Endothelial cell of umbilical vein (primary cell): ENCODE measurements around the gene CCDC61. TPM values are rescaled to one million over a fixed set of nuclear protein-coding genes. Genes with fewer than 3 reads are reported as not detected.

ENCODE experiments used
- BruUV-seq: library from RNA; stranded (reverse); fragments of 400-500 nt; replicated peaks from 2 replicates; lab custom pipeline; 2021; lab: Mats Ljungman, UMichigan
- CTCF ChIA-PET: fragments of 300-600, 350-600 bp; sonication (Branson Sonifier 250); formaldehyde crosslinking; loops from one replicate; lab custom pipeline; 2021; ENCODE audit warnings: antibody characterized with exemption, inconsistent platforms; lab: Charles Lee
- POLR2A ChIA-PET: fragments of 300-600, 350-600 bp; sonication (Branson Sonifier 250); formaldehyde crosslinking; loops from one replicate; lab custom pipeline; 2021; ENCODE audit warnings: antibody characterized with exemption, inconsistent platforms; lab: Charles Lee
- DNase-seq: peaks from one replicate; pipeline ENCODE4 v3.0.0-alpha.2; 2011; ENCODE audit warnings: low read depth, low spot score
- FAIRE-seq: peaks from 2 replicates; lab custom pipeline; 2011; peaks lifted over from hg19 to GRCh38; lab: Jason Lieb, UNC
- H2AFZ ChIP-seq: 2 replicates; pipeline ENCODE4 v1.6.0; 2012; ENCODE audit warnings: low read depth, low read length, control low read depth, inconsistent platforms
- H3K27ac ChIP-seq: 2 replicates; pipeline ENCODE4 v1.5.1; 2011; ENCODE audit warnings: low read depth, mild to moderate bottlenecking, control low read depth, low read length, moderate library complexity; ENCODE audit not compliant: insufficient read depth
- H3K27me3 ChIP-seq, 2 experiments: 2 replicates each; pipeline versions ENCODE4 v1.6.0 to v1.6.1; 2011; ENCODE audit warnings: low read length in 2 of 2, mixed read lengths in 1 of 2; ENCODE audit not compliant: control insufficient read depth in 2 of 2, insufficient read depth in 2 of 2
- H3K36me3 ChIP-seq, 2 experiments: 2 replicates in 1 of 2; 3 replicates in 1 of 2; pipeline ENCODE4 v1.5.1; 2011; ENCODE audit warnings: low read length in 2 of 2, mild to moderate bottlenecking in 1 of 2, moderate library complexity in 1 of 2; ENCODE audit not compliant: control insufficient read depth in 2 of 2, insufficient read depth in 2 of 2; ENCODE audit errors: extremely low read depth in 1 of 2
- H3K4me1 ChIP-seq: 3 replicates; pipeline ENCODE4 v1.5.1; 2011; ENCODE audit warnings: mild to moderate bottlenecking, low read length; ENCODE audit not compliant: control insufficient read depth, insufficient read depth; ENCODE audit errors: extremely low read depth
- H3K4me2 ChIP-seq: 2 replicates; pipeline ENCODE4 v1.6.1; 2011; ENCODE audit warnings: low read length, control low read depth, mixed read lengths; ENCODE audit not compliant: insufficient read depth
- H3K4me3 ChIP-seq, 3 experiments: fragments of 200-600 bp in 1 of 3; sonication (generic), shearing (Covaris generic) in 1 of 3; replicated peaks in 1 of 3; 2 replicates each; pipeline ENCODE4 v1.5.1; 2011 to 2016; ENCODE audit warnings: control low read depth in 3 of 3, low read length in 3 of 3, mild to moderate bottlenecking in 2 of 3, inconsistent platforms in 1 of 3, low read depth in 1 of 3, moderate library complexity in 1 of 3; ENCODE audit not compliant: insufficient read depth in 1 of 3
- H3K79me2 ChIP-seq: 2 replicates; pipeline ENCODE4 v1.6.0; 2012; ENCODE audit warnings: low read length, inconsistent platforms; ENCODE audit not compliant: control insufficient read depth, insufficient read depth
- H3K9ac ChIP-seq: replicated peaks from 2 replicates; pipeline ENCODE3; 2011; ENCODE audit warnings: low read length, control low read depth; ENCODE audit not compliant: insufficient read depth; ENCODE audit errors: extremely low read depth
- H3K9me1 ChIP-seq: replicated peaks from 3 replicates; pipeline ENCODE4 v1.6.0; 2011; ENCODE audit warnings: mild to moderate bottlenecking, low read length; ENCODE audit not compliant: control insufficient read depth, insufficient read depth; ENCODE audit errors: extremely low read depth
- H3K9me3 ChIP-seq: replicated peaks from 2 replicates; pipeline ENCODE4 v1.5.1; 2012; ENCODE audit warnings: low read length, inconsistent platforms; ENCODE audit not compliant: control insufficient read depth, insufficient read depth
- H4K20me1 ChIP-seq: replicated peaks from 2 replicates; pipeline ENCODE3; 2011; ENCODE audit warnings: mild to moderate bottlenecking, low read length; ENCODE audit not compliant: control insufficient read depth, insufficient read depth; ENCODE audit errors: extremely low read depth
- EZH2 ChIP-seq: IDR thresholded peaks from 2 replicates; pipeline ENCODE4 v1.6.1; 2012; ENCODE audit warnings: borderline replicate concordance, low read depth, mild to moderate bottlenecking, moderate library complexity, low read length, inconsistent platforms; ENCODE audit not compliant: severe bottlenecking
- FOS ChIP-seq: IDR thresholded peaks from 2 replicates; pipeline ENCODE4 v1.6.1; 2011; ENCODE audit warnings: mild to moderate bottlenecking, low read length, moderate library complexity, borderline replicate concordance; ENCODE audit not compliant: insufficient read depth
- GATA2 ChIP-seq: IDR thresholded peaks from 2 replicates; pipeline ENCODE4 v1.7.0; 2011; ENCODE audit warnings: low read depth, mild to moderate bottlenecking, moderate library complexity, mixed read lengths, low read length; ENCODE audit not compliant: insufficient read length, insufficient read depth
- JUN ChIP-seq: IDR thresholded peaks from 2 replicates; pipeline ENCODE4 v1.6.1; 2011; ENCODE audit warnings: borderline replicate concordance, low read depth; ENCODE audit not compliant: insufficient read length, insufficient read depth
- MYC ChIP-seq: IDR thresholded peaks from one replicate; pipeline ENCODE4 v1.6.1; 2011; ENCODE audit warnings: mild to moderate bottlenecking, low read depth, low read length
- POLR2A ChIP-seq: IDR thresholded peaks from 2 replicates; pipeline ENCODE4 v1.6.1; 2012; ENCODE audit warnings: low read depth, mild to moderate bottlenecking, control low read depth, low read length
- POLR2AphosphoS5 ChIP-seq: IDR thresholded peaks from 2 replicates; pipeline ENCODE4 v1.6.1; 2012; ENCODE audit warnings: low read depth, mild to moderate bottlenecking, control low read depth, low read length, moderate library complexity; ENCODE audit not compliant: insufficient read depth
- dilution Hi-C: fragments of 300-500 bp; cut with MboI; formaldehyde crosslinking; loops from one replicate; pipeline ENCODE4 v1.15.0; 2019; ENCODE audit warnings: low sequenced_read_pairs; ENCODE audit not compliant: extremely low pct_ligation_motif_present
- intact Hi-C: fragments of 100-400 bp; cut with micrococcal nuclease; formaldehyde crosslinking; loops from one replicate; pipeline ENCODE4 v1.10.0; 2022
- polyA plus RNA-seq, 4 experiments: library from polyadenylated mRNA; depleted of rRNA in 3 of 4; stranded (reverse) in 3 of 4; unstranded in 1 of 4; fragments of >200 nt; gene quantifications; 2 replicates each; pipeline versions ENCODE4 v1.2.1 to v1.2.3, GENCODE V29; 2011 to 2012; ENCODE audit warnings: missing spikeins in 1 of 4
- total RNA-seq: library from RNA; stranded (reverse); gene quantifications from 2 replicates; pipeline ENCODE4 v1.2.3, GENCODE V29; 2021
- TF ChIP-seq, protein P1 (sequence below), 2 donors: IDR thresholded peaks; 1 replicate in 1 of 2; 2 replicates in 1 of 2; pipeline ENCODE4 v1.5.1; 2011; ENCODE audit warnings: low read length in 2 of 2, mild to moderate bottlenecking in 2 of 2, moderate library complexity in 2 of 2, control low read depth in 1 of 2, inconsistent platforms in 1 of 2, low read depth in 1 of 2; ENCODE audit not compliant: insufficient read depth in 1 of 2; ENCODE audit errors: extremely low read depth in 1 of 2
- TF ChIP-seq, protein P2 (sequence below): IDR thresholded peaks from 2 replicates; pipeline ENCODE4 v1.6.1; 2011; ENCODE audit not compliant: insufficient read depth, insufficient read length

The CCDC61 gene
- total and polyA plus RNA-seq, 2 donors (not counting 3 experiments of a cell fraction or from before 2014, with no cell fraction given) = 10.3 to 20.1 TPM

DNA sequence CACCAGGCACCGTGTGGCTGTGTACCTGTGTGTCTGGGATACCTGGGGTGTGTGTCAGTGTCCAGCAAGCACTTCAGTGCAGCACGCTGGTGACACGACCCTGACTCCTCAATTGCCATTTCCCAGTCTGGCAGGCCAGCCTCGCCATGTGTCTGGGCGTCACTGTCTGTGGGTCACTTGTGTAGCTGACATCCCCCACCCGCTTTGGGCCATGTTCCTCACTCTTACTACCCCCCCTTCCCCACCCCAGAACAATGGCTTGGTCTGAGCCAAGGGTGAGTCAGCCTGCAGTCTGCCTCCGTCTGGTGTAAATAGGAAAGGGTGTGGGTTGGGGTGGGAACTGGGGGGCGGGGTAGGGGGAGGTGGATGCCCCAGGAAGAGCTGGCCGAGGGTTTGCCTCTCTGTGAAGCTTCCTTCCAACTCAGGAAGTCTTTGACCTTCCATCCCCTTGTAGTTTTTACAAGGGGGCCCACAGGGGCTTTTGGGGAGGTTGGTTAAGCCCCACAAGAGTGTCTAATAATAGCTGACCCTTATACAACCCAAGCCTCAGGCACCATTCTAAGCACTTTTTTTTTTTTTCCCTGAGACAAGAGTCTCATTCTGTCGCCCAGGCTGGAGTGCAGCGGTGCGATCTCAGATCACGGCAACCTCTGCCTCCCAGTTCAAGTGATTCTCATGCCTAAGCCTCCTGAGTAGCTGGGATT is 39.2 kb upstream of the CCDC61 start:
- TF ChIP-seq GATA2 = no peak
- TF ChIP-seq, protein P1, sequence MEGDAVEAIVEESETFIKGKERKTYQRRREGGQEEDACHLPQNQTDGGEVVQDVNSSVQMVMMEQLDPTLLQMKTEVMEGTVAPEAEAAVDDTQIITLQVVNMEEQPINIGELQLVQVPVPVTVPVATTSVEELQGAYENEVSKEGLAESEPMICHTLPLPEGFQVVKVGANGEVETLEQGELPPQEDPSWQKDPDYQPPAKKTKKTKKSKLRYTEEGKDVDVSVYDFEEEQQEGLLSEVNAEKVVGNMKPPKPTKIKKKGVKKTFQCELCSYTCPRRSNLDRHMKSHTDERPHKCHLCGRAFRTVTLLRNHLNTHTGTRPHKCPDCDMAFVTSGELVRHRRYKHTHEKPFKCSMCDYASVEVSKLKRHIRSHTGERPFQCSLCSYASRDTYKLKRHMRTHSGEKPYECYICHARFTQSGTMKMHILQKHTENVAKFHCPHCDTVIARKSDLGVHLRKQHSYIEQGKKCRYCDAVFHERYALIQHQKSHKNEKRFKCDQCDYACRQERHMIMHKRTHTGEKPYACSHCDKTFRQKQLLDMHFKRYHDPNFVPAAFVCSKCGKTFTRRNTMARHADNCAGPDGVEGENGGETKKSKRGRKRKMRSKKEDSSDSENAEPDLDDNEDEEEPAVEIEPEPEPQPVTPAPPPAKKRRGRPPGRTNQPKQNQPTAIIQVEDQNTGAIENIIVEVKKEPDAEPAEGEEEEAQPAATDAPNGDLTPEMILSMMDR (IDR thresholded peaks at IDR 0.05; ENCODE audit: extremely low read depth in 1 of 2, insufficient read depth in 1 of 2, low read depth in 1 of 2, low read length in 2 of 2) = no peak
- TF ChIP-seq POLR2AphosphoS5 = peak; percentile 86
- peak; percentile 65 for TF ChIP-seq JUN
- no peak for TF ChIP-seq EZH2
- peak; percentile 92 for TF ChIP-seq MYC
- TF ChIP-seq FOS = peak; percentile 74
- TF ChIP-seq, protein P2, sequence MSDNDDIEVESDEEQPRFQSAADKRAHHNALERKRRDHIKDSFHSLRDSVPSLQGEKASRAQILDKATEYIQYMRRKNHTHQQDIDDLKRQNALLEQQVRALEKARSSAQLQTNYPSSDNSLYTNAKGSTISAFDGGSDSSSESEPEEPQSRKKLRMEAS = peak; percentile 83
- TF ChIP-seq POLR2A = peak; percentile 65
- Histone ChIP-seq H3K27me3 (no peaks in the 10 kb centered on the region), H3K4me2 (peak overlapping the region; percentile 26), H3K79me2 (no peaks in the 10 kb centered on the region), H3K4me1 (peaks cover 43% of the 10 kb centered on the region), H3K9me1 (no peaks in the 10 kb centered on the region), H3K9me3 (no peaks in the 10 kb centered on the region), H2AFZ (no peak overlapping the region), H4K20me1 (no peaks in the 10 kb centered on the region), H3K4me3 (no peak overlapping the region), H3K27ac (peak overlapping the region; percentile 85), H3K9ac (peak overlapping the region; percentile 52), H3K36me3 (peaks cover 0 to 16% of the 10 kb centered on the region in 2 experiments)
- FAIRE-seq = peak; percentile 98
- ChIA-PET POLR2A (interaction anchor here (0.6 to 1.3 kb wide), 5 partner anchors 18 to 1478 kb away, joined by 3 to 4 read pairs (median 4); partner anchors contain the start of genes CCDC61 and IRF2BP1), CTCF (interaction anchor here (0.7 to 1.6 kb wide), 6 partner anchors 12 to 92 kb away, joined by 3 to 5 read pairs (median 4); partner anchors contain the start of genes FOXA3, MYPOP and NANOS2)
- BruUV-seq = no TSS peak
- intact Hi-C loops = loop anchor here (1.0 kb wide), 2 partner anchors 18 to 39 kb away; partner anchors contain the start of gene CCDC61
- dilution Hi-C loops = no loop called here
- DNase-seq = peak; percentile 99
